Panc1 (cell line): ENCODE data around the gene AP3S1. TPM values are rescaled to one million over a fixed set of nuclear protein-coding genes. Genes with fewer than 3 reads are reported as not detected.

Experiments used
- ATAC-seq: fragments of 200-7000 bp; cut with Tn5 transposase; 2 replicates; pipeline ENCODE4 v1.9.1; 2020; ENCODE audit warnings: mild to moderate bottlenecking, moderate library complexity
- BruUV-seq: library from RNA; stranded (reverse); fragments of 400-500 nt; replicated peaks from 2 replicates; lab custom pipeline; 2021; lab: Mats Ljungman, UMichigan
- CTCF ChIA-PET: fragments of 300-600 bp; sonication (Branson Sonifier 250); formaldehyde crosslinking; loops from one replicate; lab custom pipeline; 2022; ENCODE audit warnings: antibody characterized with exemption; lab: Charles Lee
- POLR2A ChIA-PET: fragments of 300-600 bp; sonication (Branson Sonifier 250); formaldehyde crosslinking; loops from one replicate; lab custom pipeline; 2022; ENCODE audit warnings: antibody characterized with exemption; lab: Charles Lee
- DNase-seq: peaks from one replicate; pipeline ENCODE4 v3.0.0-alpha.2; 2010; ENCODE audit warnings: low read depth, low spot score
- H3K27ac ChIP-seq: 2 replicates; pipeline ENCODE4 v1.5.1; 2011; ENCODE audit warnings: mild to moderate bottlenecking, low read length, inconsistent platforms
- H3K27me3 ChIP-seq: fragments of 200-500 bp; sonication (Bioruptor generic); 2 replicates; pipeline ENCODE4 v1.6.0; 2014; ENCODE audit warnings: low read length, inconsistent platforms; ENCODE audit not compliant: control insufficient read depth, insufficient read depth
- H3K36me3 ChIP-seq: fragments of 200-500 bp; sonication (Bioruptor generic); 2 replicates; pipeline ENCODE4 v1.5.1; 2014; ENCODE audit warnings: inconsistent platforms, mild to moderate bottlenecking, low read length, moderate library complexity; ENCODE audit not compliant: control insufficient read depth, insufficient read depth
- H3K4me1 ChIP-seq: 2 replicates; pipeline ENCODE4 v1.5.1; 2011; ENCODE audit warnings: inconsistent platforms, mild to moderate bottlenecking, low read length, moderate library complexity; ENCODE audit not compliant: control insufficient read depth, insufficient read depth
- H3K4me3 ChIP-seq, 2 experiments: 2 replicates each; pipeline ENCODE4 v1.5.1; 2011 to 2012; ENCODE audit warnings: low read depth in 2 of 2, low read length in 2 of 2, mild to moderate bottlenecking in 2 of 2, inconsistent platforms in 1 of 2, moderate library complexity in 1 of 2
- H3K9me3 ChIP-seq: fragments of 200-500 bp; sonication (Bioruptor generic); 2 replicates; pipeline ENCODE4 v1.5.1; 2014; ENCODE audit warnings: low read depth, mild to moderate bottlenecking, inconsistent platforms, low read length, moderate library complexity; ENCODE audit not compliant: control insufficient read depth, insufficient read depth
- CTCF ChIP-seq: fragments of 450-650 bp; IDR thresholded peaks from 2 replicates; pipeline ENCODE4 v1.5.1; 2017; ENCODE audit warnings: mild to moderate bottlenecking
- POLR2AphosphoS5 ChIP-seq: IDR thresholded peaks from 2 replicates; pipeline ENCODE4 v1.6.1; 2012; ENCODE audit warnings: mild to moderate bottlenecking, low read depth, low read length, moderate library complexity
- REST ChIP-seq, 2 experiments: IDR thresholded peaks; 2 replicates each; pipeline ENCODE4 v1.6.1; 2011 to 2012; ENCODE audit warnings: low read depth in 2 of 2, control low read depth in 1 of 2, low read length in 1 of 2, mild to moderate bottlenecking in 1 of 2, moderate library complexity in 1 of 2; ENCODE audit not compliant: insufficient read depth in 1 of 2
- SIN3A ChIP-seq: IDR thresholded peaks from 2 replicates; pipeline ENCODE4 v1.6.1; 2012; ENCODE audit warnings: low read depth, mild to moderate bottlenecking, low read length, moderate library complexity, borderline replicate concordance; ENCODE audit not compliant: insufficient read depth
- TCF7L2 ChIP-seq: IDR thresholded peaks from 2 replicates; pipeline ENCODE4 v1.6.1; 2011; ENCODE audit warnings: mild to moderate bottlenecking, low read depth, low read length, inconsistent platforms
- in situ Hi-C: cut with HindIII; loops from 2 replicates; pipeline ENCODE4 v1.10.0; 2016; ENCODE audit warnings: low sequenced_read_pairs, low pct_unique_long_range_greater_than_20kb
- intact Hi-C: fragments of 100-400 bp; cut with micrococcal nuclease; formaldehyde crosslinking; loops from one replicate; pipeline ENCODE4 v1.10.0; 2022; ENCODE audit not compliant: unreplicated experiment
- total RNA-seq: library from RNA; stranded (reverse); gene quantifications from one replicate; pipeline ENCODE4 v1.2.1, GENCODE V29; 2021; ENCODE audit not compliant: unreplicated experiment

The AP3S1 gene
- total RNA-seq, 1 experiment from 2014 or later: 88.8 TPM

GRCh38 chr5:115859378-115859777, 17.6 kb downstream of the AP3S1 start:
- ChIA-PET POLR2A (no interaction called here), CTCF (no interaction called here)
- H3K27me3 ChIP-seq: no peaks in the 10 kb centered on the region
- H3K27ac ChIP-seq: no peak overlapping the region
- BruUV-seq: no TSS peak
- intact Hi-C loops: no loop called here
- ATAC-seq (no peak), DNase-seq (no peak)
- no peaks in the 10 kb centered on the region for H3K36me3 ChIP-seq
- in situ Hi-C loops: no loop called here
- TF ChIP-seq SIN3A (no peak), TCF7L2 (no peak), POLR2AphosphoS5 (no peak), REST (IDR thresholded peaks at IDR 0.05; ENCODE audit: insufficient read depth in 1 of 2, low read depth in 2 of 2, low read length in 1 of 2) (no peak), CTCF (no peak)
- H3K4me1 ChIP-seq: peaks cover 10% of the 10 kb centered on the region; the same call in 1 of the 2 replicates
- H3K9me3 ChIP-seq: no peaks in the 10 kb centered on the region
- H3K4me3 ChIP-seq: no peak overlapping the region

GRCh38 chr5:115869256-115869795, 27.6 kb downstream of the AP3S1 start:
- CTCF ChIA-PET: interaction anchor here (0.6 kb wide), 1 partner anchor 666 kb away, joined by 3 read pairs; no protein-coding TSS in a partner anchor
- H3K4me1 ChIP-seq: peaks cover 4% of the 10 kb centered on the region; the same call in 1 of the 2 replicates
- no peak for DNase-seq
- no peak overlapping the region for H3K4me3 ChIP-seq
- no peaks in the 10 kb centered on the region for H3K27me3 ChIP-seq
- intact Hi-C loops (no loop called here), in situ Hi-C loops (no loop called here)
- POLR2A ChIA-PET: no interaction called here
- BruUV-seq: no TSS peak
- TF ChIP-seq POLR2AphosphoS5 (no peak), SIN3A (no peak), CTCF (no peak), TCF7L2 (no peak), REST (IDR thresholded peaks at IDR 0.05; ENCODE audit: insufficient read depth in 1 of 2, low read depth in 2 of 2, low read length in 1 of 2) (no peak)
- H3K9me3 ChIP-seq: no peaks in the 10 kb centered on the region
- no peak overlapping the region for H3K27ac ChIP-seq
- H3K36me3 ChIP-seq: no peaks in the 10 kb centered on the region; the same call in 1 of the 2 replicates
- no peak for ATAC-seq
